Endothelial cell of umbilical vein (primary cell): Measurements from ENCODE around the gene PYM1. TPM values are rescaled to one million over a fixed set of nuclear protein-coding genes. Genes with fewer than 3 reads are reported as not detected.

Experiments
- BruUV-seq: library from RNA; stranded (reverse); fragments of 400-500 nt; replicated peaks from 2 replicates; lab custom pipeline; 2021; lab: Mats Ljungman, UMichigan
- CTCF ChIA-PET: fragments of 300-600, 350-600 bp; sonication (Branson Sonifier 250); formaldehyde crosslinking; loops from one replicate; lab custom pipeline; 2021; ENCODE audit warnings: antibody characterized with exemption, inconsistent platforms; lab: Charles Lee
- POLR2A ChIA-PET: fragments of 300-600, 350-600 bp; sonication (Branson Sonifier 250); formaldehyde crosslinking; loops from one replicate; lab custom pipeline; 2021; ENCODE audit warnings: antibody characterized with exemption, inconsistent platforms; lab: Charles Lee
- DNase-seq: peaks from one replicate; pipeline ENCODE4 v3.0.0-alpha.2; 2011; ENCODE audit warnings: low read depth, low spot score
- FAIRE-seq: peaks from 2 replicates; lab custom pipeline; 2011; peaks lifted over from hg19 to GRCh38; lab: Jason Lieb, UNC
- H2AFZ ChIP-seq: 2 replicates; pipeline ENCODE4 v1.6.0; 2012; ENCODE audit warnings: low read depth, low read length, control low read depth, inconsistent platforms
- H3K27ac ChIP-seq: 2 replicates; pipeline ENCODE4 v1.5.1; 2011; ENCODE audit warnings: low read depth, mild to moderate bottlenecking, control low read depth, low read length, moderate library complexity; ENCODE audit not compliant: insufficient read depth
- H3K27me3 ChIP-seq, 2 experiments: 2 replicates each; pipeline versions ENCODE4 v1.6.0 to v1.6.1; 2011; ENCODE audit warnings: low read length in 2 of 2, mixed read lengths in 1 of 2; ENCODE audit not compliant: control insufficient read depth in 2 of 2, insufficient read depth in 2 of 2
- H3K36me3 ChIP-seq, 2 experiments: 2 replicates in 1 of 2; 3 replicates in 1 of 2; pipeline ENCODE4 v1.5.1; 2011; ENCODE audit warnings: low read length in 2 of 2, mild to moderate bottlenecking in 1 of 2, moderate library complexity in 1 of 2; ENCODE audit not compliant: control insufficient read depth in 2 of 2, insufficient read depth in 2 of 2; ENCODE audit errors: extremely low read depth in 1 of 2
- H3K4me1 ChIP-seq: 3 replicates; pipeline ENCODE4 v1.5.1; 2011; ENCODE audit warnings: mild to moderate bottlenecking, low read length; ENCODE audit not compliant: control insufficient read depth, insufficient read depth; ENCODE audit errors: extremely low read depth
- H3K4me2 ChIP-seq: 2 replicates; pipeline ENCODE4 v1.6.1; 2011; ENCODE audit warnings: low read length, control low read depth, mixed read lengths; ENCODE audit not compliant: insufficient read depth
- H3K4me3 ChIP-seq, 3 experiments: fragments of 200-600 bp in 1 of 3; sonication (generic), shearing (Covaris generic) in 1 of 3; replicated peaks in 1 of 3; 2 replicates each; pipeline ENCODE4 v1.5.1; 2011 to 2016; ENCODE audit warnings: control low read depth in 3 of 3, low read length in 3 of 3, mild to moderate bottlenecking in 2 of 3, inconsistent platforms in 1 of 3, low read depth in 1 of 3, moderate library complexity in 1 of 3; ENCODE audit not compliant: insufficient read depth in 1 of 3
- H3K79me2 ChIP-seq: 2 replicates; pipeline ENCODE4 v1.6.0; 2012; ENCODE audit warnings: low read length, inconsistent platforms; ENCODE audit not compliant: control insufficient read depth, insufficient read depth
- H3K9ac ChIP-seq: replicated peaks from 2 replicates; pipeline ENCODE3; 2011; ENCODE audit warnings: low read length, control low read depth; ENCODE audit not compliant: insufficient read depth; ENCODE audit errors: extremely low read depth
- H3K9me1 ChIP-seq: replicated peaks from 3 replicates; pipeline ENCODE4 v1.6.0; 2011; ENCODE audit warnings: mild to moderate bottlenecking, low read length; ENCODE audit not compliant: control insufficient read depth, insufficient read depth; ENCODE audit errors: extremely low read depth
- H3K9me3 ChIP-seq: replicated peaks from 2 replicates; pipeline ENCODE4 v1.5.1; 2012; ENCODE audit warnings: low read length, inconsistent platforms; ENCODE audit not compliant: control insufficient read depth, insufficient read depth
- H4K20me1 ChIP-seq: replicated peaks from 2 replicates; pipeline ENCODE3; 2011; ENCODE audit warnings: mild to moderate bottlenecking, low read length; ENCODE audit not compliant: control insufficient read depth, insufficient read depth; ENCODE audit errors: extremely low read depth
- EZH2 ChIP-seq: IDR thresholded peaks from 2 replicates; pipeline ENCODE4 v1.6.1; 2012; ENCODE audit warnings: borderline replicate concordance, low read depth, mild to moderate bottlenecking, moderate library complexity, low read length, inconsistent platforms; ENCODE audit not compliant: severe bottlenecking
- FOS ChIP-seq: IDR thresholded peaks from 2 replicates; pipeline ENCODE4 v1.6.1; 2011; ENCODE audit warnings: mild to moderate bottlenecking, low read length, moderate library complexity, borderline replicate concordance; ENCODE audit not compliant: insufficient read depth
- GATA2 ChIP-seq: IDR thresholded peaks from 2 replicates; pipeline ENCODE4 v1.7.0; 2011; ENCODE audit warnings: low read depth, mild to moderate bottlenecking, moderate library complexity, mixed read lengths, low read length; ENCODE audit not compliant: insufficient read length, insufficient read depth
- JUN ChIP-seq: IDR thresholded peaks from 2 replicates; pipeline ENCODE4 v1.6.1; 2011; ENCODE audit warnings: borderline replicate concordance, low read depth; ENCODE audit not compliant: insufficient read length, insufficient read depth
- MYC ChIP-seq: IDR thresholded peaks from one replicate; pipeline ENCODE4 v1.6.1; 2011; ENCODE audit warnings: mild to moderate bottlenecking, low read depth, low read length
- POLR2A ChIP-seq: IDR thresholded peaks from 2 replicates; pipeline ENCODE4 v1.6.1; 2012; ENCODE audit warnings: low read depth, mild to moderate bottlenecking, control low read depth, low read length
- POLR2AphosphoS5 ChIP-seq: IDR thresholded peaks from 2 replicates; pipeline ENCODE4 v1.6.1; 2012; ENCODE audit warnings: low read depth, mild to moderate bottlenecking, control low read depth, low read length, moderate library complexity; ENCODE audit not compliant: insufficient read depth
- dilution Hi-C: fragments of 300-500 bp; cut with MboI; formaldehyde crosslinking; loops from one replicate; pipeline ENCODE4 v1.15.0; 2019; ENCODE audit warnings: low sequenced_read_pairs; ENCODE audit not compliant: extremely low pct_ligation_motif_present
- intact Hi-C: fragments of 100-400 bp; cut with micrococcal nuclease; formaldehyde crosslinking; loops from one replicate; pipeline ENCODE4 v1.10.0; 2022
- polyA plus RNA-seq, 4 experiments: library from polyadenylated mRNA; depleted of rRNA in 3 of 4; stranded (reverse) in 3 of 4; unstranded in 1 of 4; fragments of >200 nt; gene quantifications; 2 replicates each; pipeline versions ENCODE4 v1.2.1 to v1.2.3, GENCODE V29; 2011 to 2012; ENCODE audit warnings: missing spikeins in 1 of 4
- total RNA-seq: library from RNA; stranded (reverse); gene quantifications from 2 replicates; pipeline ENCODE4 v1.2.3, GENCODE V29; 2021
- TF ChIP-seq, protein P1 (sequence below): IDR thresholded peaks from 2 replicates; pipeline ENCODE4 v1.6.1; 2011; ENCODE audit not compliant: insufficient read depth, insufficient read length
- TF ChIP-seq, protein P2 (sequence below), 2 donors: IDR thresholded peaks; 1 replicate in 1 of 2; 2 replicates in 1 of 2; pipeline ENCODE4 v1.5.1; 2011; ENCODE audit warnings: low read length in 2 of 2, mild to moderate bottlenecking in 2 of 2, moderate library complexity in 2 of 2, control low read depth in 1 of 2, inconsistent platforms in 1 of 2, low read depth in 1 of 2; ENCODE audit not compliant: insufficient read depth in 1 of 2; ENCODE audit errors: extremely low read depth in 1 of 2

PYM1 gene
- total and polyA plus RNA-seq, 2 donors (not counting 3 experiments of a cell fraction or from before 2014, with no cell fraction given), result 18.7 to 23.5 TPM

DNA sequence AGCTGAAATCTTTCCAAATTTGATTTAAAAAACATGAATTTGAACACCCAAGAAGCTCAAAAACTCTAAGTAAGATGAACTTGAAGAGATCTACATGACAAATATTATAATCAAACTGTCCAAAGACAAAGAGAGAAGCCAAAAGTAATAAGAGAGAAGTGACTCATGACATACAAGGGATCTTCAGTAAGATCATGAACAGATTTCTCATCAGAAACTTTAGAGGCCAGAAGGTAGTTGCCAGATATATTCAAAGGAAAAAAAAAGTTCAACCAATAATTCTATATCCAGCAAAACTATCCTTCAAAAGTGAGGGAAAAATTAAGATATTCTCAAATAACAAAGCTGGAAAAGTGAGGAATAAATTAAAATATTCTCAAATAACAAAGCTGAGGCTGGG lies 49.9 kb downstream of the PYM1 start:
- dilution Hi-C loops, result no loop called here

More for the DNA sequence above, 49.9 kb downstream of the PYM1 start:
- H3K9me1 ChIP-seq, result no peaks in the 10 kb centered on the region
- no peak overlapping the region for H3K27ac ChIP-seq
- CTCF ChIA-PET, result interaction anchor here (1.0 to 1.3 kb wide), 2 partner anchors 18 to 21 kb away, joined by 3 read pairs; no protein-coding TSS in a partner anchor
- H3K27me3 ChIP-seq, result peaks cover 0 to 1% of the 10 kb centered on the region in 2 experiments
- H2AFZ ChIP-seq, result no peak overlapping the region
- H3K79me2 ChIP-seq, result no peaks in the 10 kb centered on the region
- FAIRE-seq (no peak), DNase-seq (no peak)
- H4K20me1 ChIP-seq, result no peaks in the 10 kb centered on the region
- POLR2A ChIA-PET, result no interaction called here
- H3K4me3 ChIP-seq, result no peak overlapping the region
- intact Hi-C loops, result no loop called here
- TF ChIP-seq POLR2A (no peak), EZH2 (no peak), MYC (no peak), FOS (no peak), GATA2 (no peak), JUN (no peak), POLR2AphosphoS5 (no peak)
- TF ChIP-seq, protein P1, sequence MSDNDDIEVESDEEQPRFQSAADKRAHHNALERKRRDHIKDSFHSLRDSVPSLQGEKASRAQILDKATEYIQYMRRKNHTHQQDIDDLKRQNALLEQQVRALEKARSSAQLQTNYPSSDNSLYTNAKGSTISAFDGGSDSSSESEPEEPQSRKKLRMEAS, result no peak
- TF ChIP-seq, protein P2, sequence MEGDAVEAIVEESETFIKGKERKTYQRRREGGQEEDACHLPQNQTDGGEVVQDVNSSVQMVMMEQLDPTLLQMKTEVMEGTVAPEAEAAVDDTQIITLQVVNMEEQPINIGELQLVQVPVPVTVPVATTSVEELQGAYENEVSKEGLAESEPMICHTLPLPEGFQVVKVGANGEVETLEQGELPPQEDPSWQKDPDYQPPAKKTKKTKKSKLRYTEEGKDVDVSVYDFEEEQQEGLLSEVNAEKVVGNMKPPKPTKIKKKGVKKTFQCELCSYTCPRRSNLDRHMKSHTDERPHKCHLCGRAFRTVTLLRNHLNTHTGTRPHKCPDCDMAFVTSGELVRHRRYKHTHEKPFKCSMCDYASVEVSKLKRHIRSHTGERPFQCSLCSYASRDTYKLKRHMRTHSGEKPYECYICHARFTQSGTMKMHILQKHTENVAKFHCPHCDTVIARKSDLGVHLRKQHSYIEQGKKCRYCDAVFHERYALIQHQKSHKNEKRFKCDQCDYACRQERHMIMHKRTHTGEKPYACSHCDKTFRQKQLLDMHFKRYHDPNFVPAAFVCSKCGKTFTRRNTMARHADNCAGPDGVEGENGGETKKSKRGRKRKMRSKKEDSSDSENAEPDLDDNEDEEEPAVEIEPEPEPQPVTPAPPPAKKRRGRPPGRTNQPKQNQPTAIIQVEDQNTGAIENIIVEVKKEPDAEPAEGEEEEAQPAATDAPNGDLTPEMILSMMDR (IDR thresholded peaks at IDR 0.05; ENCODE audit: extremely low read depth in 1 of 2, insufficient read depth in 1 of 2, low read depth in 1 of 2, low read length in 2 of 2), result no peak
- H3K9ac ChIP-seq, result no peak overlapping the region
- no peaks in the 10 kb centered on the region for H3K4me1 ChIP-seq
- no peaks in the 10 kb centered on the region for H3K36me3 ChIP-seq
- no peak overlapping the region for H3K4me2 ChIP-seq
- BruUV-seq, result no TSS peak
- H3K9me3 ChIP-seq, result no peaks in the 10 kb centered on the region
